ENCODE measurements around the gene GBP6.
"Not testable (repeated sequence)": the region's sequence is repeated elsewhere in the genome, so short reads cannot be mapped to it uniquely, and the experiment has no call there.

GBP6 gene

GRCh38 chr1:89363638-89364536 lies at the start of gene GBP6:
Gene GBP6 (plus strand): TSS chr1:89364059. CDS start chr1:89368552, 4,493 bp downstream.
- DNase-seq (ENCODE audit: low spot score), result no peak

GRCh38 chr1:89322402-89322801 lies 41.5 kb upstream of the GBP6 start:
- DNase-seq (ENCODE audit: low spot score), result no peak

- DNase-seq (ENCODE audit: low spot score), result no peak
Observed at GRCh38 chr1:89331890-89332289, 32.0 kb upstream of the GBP6 start.

- DNase-seq (ENCODE audit: low spot score), result no peak
Observed at GRCh38 chr1:89332461-89332860, 31.4 kb upstream of the GBP6 start.

- DNase-seq (ENCODE audit: low spot score), result no peak
Observed at GRCh38 chr1:89335486-89335885, 28.4 kb upstream of the GBP6 start.

- DNase-seq (ENCODE audit: low spot score), result no peak
Observed at GRCh38 chr1:89337903-89338302, 26.0 kb upstream of the GBP6 start.

GRCh38 chr1:89339039-89339438 lies 24.8 kb upstream of the GBP6 start:
- no peak for DNase-seq (ENCODE audit: low spot score)

GRCh38 chr1:89345479-89345878 lies 18.4 kb upstream of the GBP6 start:
- not testable (repeated sequence) for DNase-seq (ENCODE audit: low spot score)

GRCh38 chr1:89347296-89347695 lies 16.6 kb upstream of the GBP6 start:
- no peak for DNase-seq (ENCODE audit: low spot score)

GRCh38 chr1:89350298-89350697 lies 13.6 kb upstream of the GBP6 start:
- DNase-seq (ENCODE audit: low spot score), result no peak

- peak; percentile 18 for DNase-seq (ENCODE audit: low spot score)
Observed at GRCh38 chr1:89351597-89352311, 12.1 kb upstream of the GBP6 start.

GRCh38 chr1:89352421-89352820 lies 11.4 kb upstream of the GBP6 start:
- no peak for DNase-seq (ENCODE audit: low spot score)

- DNase-seq (ENCODE audit: low spot score), result no peak
Observed at GRCh38 chr1:89354205-89354604, 9.7 kb upstream of the GBP6 start.

- no peak for DNase-seq (ENCODE audit: low spot score)
Observed at GRCh38 chr1:89355056-89355455, 8.8 kb upstream of the GBP6 start.

GRCh38 chr1:89356658-89357400 lies 7.0 kb upstream of the GBP6 start:
- DNase-seq (ENCODE audit: low spot score), result no peak

GRCh38 chr1:89358287-89358893 lies 5.5 kb upstream of the GBP6 start:
- DNase-seq (ENCODE audit: low spot score), result peak; percentile 89

- DNase-seq (ENCODE audit: low spot score), result no peak
Observed at GRCh38 chr1:89360716-89361115, 3.1 kb upstream of the GBP6 start.

- DNase-seq (ENCODE audit: low spot score), result no peak
Observed at GRCh38 chr1:89361681-89362080, 2.2 kb upstream of the GBP6 start.

- peak; percentile 17 for DNase-seq (ENCODE audit: low spot score)
Observed at GRCh38 chr1:89363196-89363595, 663 bp upstream of the GBP6 start.

GRCh38 chr1:89364954-89365550 lies 1.2 kb downstream of the GBP6 start:
- no peak for DNase-seq (ENCODE audit: low spot score)

GRCh38 chr1:89367221-89367620 lies 3.4 kb downstream of the GBP6 start:
- no peak for DNase-seq (ENCODE audit: low spot score)

- DNase-seq (ENCODE audit: low spot score), result no peak
Observed at GRCh38 chr1:89369331-89369730, 5.5 kb downstream of the GBP6 start.

All from CD4-positive, alpha-beta T cell treated with Interleukin-2 at 100 ng/mL for 4 hours (primary cell).